Prostate gland (tissue), 2 donors: ENCODE measurements around the gene PSPN.

Source experiments
- CTCF ChIP-seq, 4 experiments: fragments of 200-600 bp in 2 of 4; fragments of 450-650 bp in 2 of 4; sonication (generic) in 2 of 4; IDR thresholded peaks; 1 replicate in 3 of 4; 2 replicates in 1 of 4; pipeline ENCODE4 v1.5.1; 2016 to 2019; ENCODE audit warnings: antibody characterized with exemption in 4 of 4, mild to moderate bottlenecking in 2 of 4, moderate library complexity in 2 of 4
- POLR2AphosphoS5 ChIP-seq: sonication (generic); formaldehyde crosslinking; IDR thresholded peaks from one replicate; pipeline ENCODE4 v1.6.1; 2017; ENCODE audit warnings: antibody characterized with exemption

GRCh38 chr19:6418562-6418932 is 42.8 kb upstream of the PSPN start:
- TF ChIP-seq CTCF (IDR thresholded peaks at IDR 0.05): no peak
- TF ChIP-seq POLR2AphosphoS5: no peak
